PFSK-1 (cell line): ENCODE measurements around the gene SLC12A8.

Experiments used
- POLR2AphosphoS5 ChIP-seq: IDR thresholded peaks from 2 replicates; pipeline ENCODE4 v1.6.1; 2012; ENCODE audit warnings: low read depth, mild to moderate bottlenecking, control low read depth, low read length, moderate library complexity
- TAF1 ChIP-seq: IDR thresholded peaks from 2 replicates; pipeline ENCODE4 v1.6.1; 2012; ENCODE audit warnings: low read length, control low read depth, borderline replicate concordance; ENCODE audit not compliant: insufficient read depth
- TF ChIP-seq, protein P1 (sequence below), 2 experiments: IDR thresholded peaks; 2 replicates each; pipeline versions ENCODE4 v1.6.1 to v1.8.0; 2011 to 2012; ENCODE audit warnings: low read depth in 2 of 2, low read length in 2 of 2, control low read depth in 1 of 2, inconsistent platforms in 1 of 2, mild to moderate bottlenecking in 1 of 2, moderate library complexity in 1 of 2; ENCODE audit not compliant: insufficient read depth in 1 of 2

DNA sequence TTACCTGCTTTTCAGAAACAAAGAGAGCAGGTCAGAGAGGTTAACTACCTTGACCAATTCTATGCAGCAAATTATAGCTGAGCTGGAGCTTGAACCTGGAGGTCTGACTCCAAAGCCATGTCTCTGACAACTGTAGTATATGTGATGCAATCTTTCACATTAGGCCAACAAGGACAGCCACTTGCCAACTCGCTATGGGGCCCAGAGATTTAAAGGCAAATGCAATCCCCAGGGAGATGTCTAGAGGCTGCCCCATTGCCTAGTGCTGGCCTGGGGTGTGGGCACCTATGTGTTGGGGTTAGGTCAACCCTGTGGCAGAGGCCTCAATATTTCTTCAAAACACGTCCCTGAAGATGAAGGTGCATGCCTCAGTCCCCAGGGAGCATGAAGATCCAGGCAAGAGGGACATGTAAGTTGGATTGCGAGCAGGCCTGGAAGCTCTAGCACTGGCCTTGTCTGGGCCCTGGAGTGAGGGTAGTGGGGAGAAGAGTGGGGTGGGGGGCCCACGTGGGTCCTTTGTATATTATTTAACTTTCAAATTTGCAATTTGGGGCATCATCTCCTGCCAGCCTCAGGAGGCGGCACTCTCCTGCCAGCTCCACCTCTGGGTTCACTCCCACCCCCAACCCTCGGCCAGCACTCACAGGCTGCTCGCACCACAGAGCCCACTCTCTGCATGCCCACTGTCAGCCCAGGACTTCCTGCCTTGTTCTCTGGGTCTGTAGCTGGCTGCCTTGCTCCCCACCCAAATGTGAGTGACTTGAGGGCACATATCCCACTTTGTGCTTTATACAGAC is 64.3 kb downstream of the SLC12A8 start:
- no peak for TF ChIP-seq POLR2AphosphoS5
- no peak for TF ChIP-seq TAF1
- TF ChIP-seq, protein P1, sequence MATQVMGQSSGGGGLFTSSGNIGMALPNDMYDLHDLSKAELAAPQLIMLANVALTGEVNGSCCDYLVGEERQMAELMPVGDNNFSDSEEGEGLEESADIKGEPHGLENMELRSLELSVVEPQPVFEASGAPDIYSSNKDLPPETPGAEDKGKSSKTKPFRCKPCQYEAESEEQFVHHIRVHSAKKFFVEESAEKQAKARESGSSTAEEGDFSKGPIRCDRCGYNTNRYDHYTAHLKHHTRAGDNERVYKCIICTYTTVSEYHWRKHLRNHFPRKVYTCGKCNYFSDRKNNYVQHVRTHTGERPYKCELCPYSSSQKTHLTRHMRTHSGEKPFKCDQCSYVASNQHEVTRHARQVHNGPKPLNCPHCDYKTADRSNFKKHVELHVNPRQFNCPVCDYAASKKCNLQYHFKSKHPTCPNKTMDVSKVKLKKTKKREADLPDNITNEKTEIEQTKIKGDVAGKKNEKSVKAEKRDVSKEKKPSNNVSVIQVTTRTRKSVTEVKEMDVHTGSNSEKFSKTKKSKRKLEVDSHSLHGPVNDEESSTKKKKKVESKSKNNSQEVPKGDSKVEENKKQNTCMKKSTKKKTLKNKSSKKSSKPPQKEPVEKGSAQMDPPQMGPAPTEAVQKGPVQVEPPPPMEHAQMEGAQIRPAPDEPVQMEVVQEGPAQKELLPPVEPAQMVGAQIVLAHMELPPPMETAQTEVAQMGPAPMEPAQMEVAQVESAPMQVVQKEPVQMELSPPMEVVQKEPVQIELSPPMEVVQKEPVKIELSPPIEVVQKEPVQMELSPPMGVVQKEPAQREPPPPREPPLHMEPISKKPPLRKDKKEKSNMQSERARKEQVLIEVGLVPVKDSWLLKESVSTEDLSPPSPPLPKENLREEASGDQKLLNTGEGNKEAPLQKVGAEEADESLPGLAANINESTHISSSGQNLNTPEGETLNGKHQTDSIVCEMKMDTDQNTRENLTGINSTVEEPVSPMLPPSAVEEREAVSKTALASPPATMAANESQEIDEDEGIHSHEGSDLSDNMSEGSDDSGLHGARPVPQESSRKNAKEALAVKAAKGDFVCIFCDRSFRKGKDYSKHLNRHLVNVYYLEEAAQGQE (IDR thresholded peaks at IDR 0.05; ENCODE audit: insufficient read depth in 1 of 2, low read depth in 2 of 2, low read length in 2 of 2): no peak
